ENCODE data around the gene WWC2.
A peak's percentile ranks its signal among the peaks of the same experiment; 100 is the strongest.

- TF ChIP-seq, protein P1, sequence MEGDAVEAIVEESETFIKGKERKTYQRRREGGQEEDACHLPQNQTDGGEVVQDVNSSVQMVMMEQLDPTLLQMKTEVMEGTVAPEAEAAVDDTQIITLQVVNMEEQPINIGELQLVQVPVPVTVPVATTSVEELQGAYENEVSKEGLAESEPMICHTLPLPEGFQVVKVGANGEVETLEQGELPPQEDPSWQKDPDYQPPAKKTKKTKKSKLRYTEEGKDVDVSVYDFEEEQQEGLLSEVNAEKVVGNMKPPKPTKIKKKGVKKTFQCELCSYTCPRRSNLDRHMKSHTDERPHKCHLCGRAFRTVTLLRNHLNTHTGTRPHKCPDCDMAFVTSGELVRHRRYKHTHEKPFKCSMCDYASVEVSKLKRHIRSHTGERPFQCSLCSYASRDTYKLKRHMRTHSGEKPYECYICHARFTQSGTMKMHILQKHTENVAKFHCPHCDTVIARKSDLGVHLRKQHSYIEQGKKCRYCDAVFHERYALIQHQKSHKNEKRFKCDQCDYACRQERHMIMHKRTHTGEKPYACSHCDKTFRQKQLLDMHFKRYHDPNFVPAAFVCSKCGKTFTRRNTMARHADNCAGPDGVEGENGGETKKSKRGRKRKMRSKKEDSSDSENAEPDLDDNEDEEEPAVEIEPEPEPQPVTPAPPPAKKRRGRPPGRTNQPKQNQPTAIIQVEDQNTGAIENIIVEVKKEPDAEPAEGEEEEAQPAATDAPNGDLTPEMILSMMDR (conservative IDR thresholded peaks at IDR 0.05 in 1 of 2, IDR thresholded peaks at IDR 0.05 in 1 of 2; ENCODE audit: extremely low read depth in 1 of 2, insufficient read depth in 1 of 2, low read depth in 1 of 2, low read length in 2 of 2) = peak; percentile 85 to 92
- TF ChIP-seq EZH2 (IDR thresholded peaks at IDR 0.05; ENCODE audit: borderline replicate concordance, low read length) = no peak
Measured at GRCh38 chr4:183261953-183262775, 163.1 kb downstream of the WWC2 start.

All from mammary epithelial cell (primary cell).